Fibroblast of pulmonary artery (primary cell): Measurements from ENCODE around the gene SEMA3C.
A peak's percentile ranks its signal among the peaks of the same experiment; 100 is the strongest.

ENCODE experiments used
- DNase-seq: peaks from one replicate; pipeline ENCODE4 v3.0.0-alpha.2; 2010; ENCODE audit warnings: low read depth
- H3K4me3 ChIP-seq: replicated peaks from 2 replicates; pipeline ENCODE4 v1.5.1; 2011; ENCODE audit warnings: low read depth, mild to moderate bottlenecking, control low read depth, low read length, moderate library complexity
- CTCF ChIP-seq: IDR thresholded peaks from 2 replicates; pipeline ENCODE4 v1.5.1; 2011; ENCODE audit warnings: mild to moderate bottlenecking, control low read depth, low read length, inconsistent platforms; ENCODE audit errors: missing control alignments

SEMA3C gene

GRCh38 chr7:80890426-80891258 lies 28.2 kb downstream of the SEMA3C start:
- DNase-seq: no peak
- TF ChIP-seq CTCF: no peak
- H3K4me3 ChIP-seq: no peak overlapping the region

- DNase-seq: no peak
- no peak overlapping the region for H3K4me3 ChIP-seq
- TF ChIP-seq CTCF: no peak
Measured at GRCh38 chr7:80889525-80889924, 29.3 kb downstream of the SEMA3C start.

- no peak for DNase-seq
- H3K4me3 ChIP-seq: no peak overlapping the region
- no peak for TF ChIP-seq CTCF
Measured at GRCh38 chr7:80885757-80886156, 33.1 kb downstream of the SEMA3C start.

- TF ChIP-seq CTCF: no peak
- no peak overlapping the region for H3K4me3 ChIP-seq
- no peak for DNase-seq
Measured at GRCh38 chr7:80884511-80885195, 34.2 kb downstream of the SEMA3C start.

- peak; percentile 91 for DNase-seq
- H3K4me3 ChIP-seq: no peak overlapping the region
- TF ChIP-seq CTCF: no peak
Measured at GRCh38 chr7:80883154-80884025, 35.5 kb downstream of the SEMA3C start.

- no peak for TF ChIP-seq CTCF
- no peak for DNase-seq
- H3K4me3 ChIP-seq: no peak overlapping the region
Measured at GRCh38 chr7:80882213-80882801, 36.5 kb downstream of the SEMA3C start.
